ENCODE results near the gene SEC24C.
"Not testable (repeated sequence)": the region's sequence is repeated elsewhere in the genome, so short reads cannot be mapped to it uniquely, and the experiment has no call there.

GRCh38 chr10:73705506-73706072, 38.6 kb upstream of the SEC24C start:
- TF ChIP-seq CTCF, EP300, POLR2A (IDR thresholded peaks at IDR 0.05): not testable (repeated sequence)

Data from tibial nerve (tissue), 4 donors.